NCI-H774 (cell line): Measurements from ENCODE around the gene PSMD10.

Experiments used
- DNase-seq: peaks from one replicate; lab custom pipeline; 2025; lab: John Stamatoyannopoulos, UW

Gene PSMD10

GRCh38 chrX:108071578-108071977 lies 19.8 kb downstream of the PSMD10 start:
- DNase-seq, result no peak

- no peak for DNase-seq
These were observed 20.5 kb downstream of the PSMD10 start for GRCh38 chrX:108070891-108071290.

GRCh38 chrX:108068121-108068520 lies 23.2 kb downstream of the PSMD10 start:
- no peak for DNase-seq

GRCh38 chrX:108064613-108065012 lies 26.7 kb downstream of the PSMD10 start:
- no peak for DNase-seq

GRCh38 chrX:108064001-108064400 lies 27.3 kb downstream of the PSMD10 start:
- no peak for DNase-seq

- DNase-seq, result no peak
These were observed 31.5 kb downstream of the PSMD10 start for GRCh38 chrX:108059801-108060200.

GRCh38 chrX:108055546-108055945 lies 35.8 kb downstream of the PSMD10 start:
- no peak for DNase-seq

GRCh38 chrX:108053218-108053617 lies 38.1 kb downstream of the PSMD10 start:
- DNase-seq, result no peak

- DNase-seq, result no peak
These were observed 41.7 kb downstream of the PSMD10 start for GRCh38 chrX:108049649-108050048.

GRCh38 chrX:108044554-108045256 lies 46.6 kb downstream of the PSMD10 start, which contains the start of gene VSIG1:
VSIG1 (plus strand) TSS chrX:108045065; CDS start chrX:108045131, 66 bp downstream.
- DNase-seq, result no peak

- peak; percentile 54 for DNase-seq
These were observed 54.9 kb downstream of the PSMD10 start for GRCh38 chrX:108036298-108036973.

GRCh38 chrX:108034725-108035124 lies 56.6 kb downstream of the PSMD10 start:
- no peak for DNase-seq
